Loucy (cell line): Measurements from ENCODE around the gene ADAMTS10.

ENCODE experiments used
- H2AFZ ChIP-seq: fragments of 200-600 bp; sonication (generic); 2 replicates; pipeline ENCODE4 v1.6.0; 2016; ENCODE audit warnings: antibody characterized with exemption, mild to moderate bottlenecking, low read length, moderate library complexity
- H3F3A ChIP-seq: fragments of 200-600 bp; 2 replicates; pipeline ENCODE4 v1.6.0; 2016; ENCODE audit warnings: antibody characterized with exemption, low read depth, mild to moderate bottlenecking
- H3K27me3 ChIP-seq: fragments of 200-600 bp; sonication (generic); 2 replicates; pipeline ENCODE4 v1.6.1; 2014; ENCODE audit warnings: low read length, mild to moderate bottlenecking; ENCODE audit not compliant: insufficient read depth, poor library complexity, severe bottlenecking
- H3K36me3 ChIP-seq: fragments of 200-600 bp; sonication (generic); 2 replicates; pipeline ENCODE4 v1.6.1; 2016; ENCODE audit warnings: low read length; ENCODE audit not compliant: insufficient read depth
- H3K4me1 ChIP-seq: fragments of 200-600 bp; sonication (generic); 2 replicates; pipeline ENCODE4 v1.5.1; 2014; ENCODE audit warnings: low read length, mild to moderate bottlenecking; ENCODE audit not compliant: insufficient read depth, poor library complexity, severe bottlenecking
- H3K4me2 ChIP-seq: fragments of 200-600 bp; sonication (generic); 2 replicates; pipeline ENCODE4 v1.6.0; 2014; ENCODE audit warnings: antibody characterized with exemption, low read length, low read depth, mild to moderate bottlenecking; ENCODE audit not compliant: poor library complexity, severe bottlenecking
- H3K4me3 ChIP-seq: fragments of 200-600 bp; sonication (generic); 2 replicates; pipeline ENCODE4 v1.5.1; 2014; ENCODE audit warnings: low read length, mild to moderate bottlenecking, mixed read lengths; ENCODE audit not compliant: poor library complexity, severe bottlenecking
- H3K79me2 ChIP-seq: fragments of 200-600 bp; sonication (generic); 2 replicates; pipeline ENCODE4 v1.6.1; 2014; ENCODE audit warnings: low read length; ENCODE audit not compliant: insufficient read depth
- H3K9ac ChIP-seq: fragments of 200-600 bp; sonication (generic); 2 replicates; pipeline ENCODE4 v1.6.0; 2014; ENCODE audit warnings: mild to moderate bottlenecking, low read depth, low read length, moderate library complexity; ENCODE audit not compliant: poor library complexity, severe bottlenecking
- H3K9me2 ChIP-seq: fragments of 200-600 bp; sonication (generic); replicated peaks from 2 replicates; pipeline ENCODE4 v1.6.1; 2016; ENCODE audit warnings: low read depth, low read length, mixed read lengths
- H3K9me3 ChIP-seq: fragments of 200-600 bp; sonication (generic); 2 replicates; pipeline ENCODE4 v1.6.1; 2014; ENCODE audit warnings: mild to moderate bottlenecking, antibody characterized with exemption, low read length, low read depth; ENCODE audit not compliant: insufficient read depth
- H4K20me1 ChIP-seq: fragments of 200-600 bp; sonication (generic); 2 replicates; pipeline ENCODE4 v1.6.0; 2014; ENCODE audit warnings: antibody characterized with exemption, low read length, mild to moderate bottlenecking; ENCODE audit not compliant: insufficient read depth, poor library complexity, severe bottlenecking
- CTCF ChIP-seq: fragments of 200-600 bp; sonication (generic); conservative IDR thresholded peaks from 2 replicates; pipeline ENCODE4 v1.5.1; 2014; ENCODE audit warnings: mild to moderate bottlenecking, antibody characterized with exemption, low read length
- EZH2phosphoT487 ChIP-seq: fragments of 200-600 bp; IDR thresholded peaks from 2 replicates; pipeline ENCODE4 v1.6.1; 2018; ENCODE audit warnings: antibody characterized with exemption, mild to moderate bottlenecking, moderate library complexity, borderline replicate concordance

ADAMTS10 gene

GRCh38 chr19:8531470-8531869, 79.0 kb downstream of the ADAMTS10 start:
- H3K9me2 ChIP-seq: no peaks in the 10 kb centered on the region
- no peak overlapping the region for H3K4me3 ChIP-seq
- no peak overlapping the region for H3K9ac ChIP-seq
- H3K9me3 ChIP-seq: no peaks in the 10 kb centered on the region
- no peak overlapping the region for H3K4me2 ChIP-seq
- H3F3A ChIP-seq: no peaks in the 10 kb centered on the region
- TF ChIP-seq EZH2phosphoT487 (no peak), CTCF (no peak)
- H2AFZ ChIP-seq: no peak overlapping the region
- H4K20me1 ChIP-seq: no peaks in the 10 kb centered on the region
- H3K27me3 ChIP-seq: no peaks in the 10 kb centered on the region
- peaks cover 22% of the 10 kb centered on the region; the same call in 1 of the 2 replicates for H3K36me3 ChIP-seq
- no peaks in the 10 kb centered on the region for H3K79me2 ChIP-seq
- no peaks in the 10 kb centered on the region for H3K4me1 ChIP-seq
